SK-N-MC (cell line): Measurements from ENCODE around the gene PPP2R2B.
A peak's percentile ranks its signal among the peaks of the same experiment; 100 is the strongest.

Source experiments
- DNase-seq: peaks from one replicate; pipeline ENCODE4 v3.0.0-alpha.2; 2011; ENCODE audit warnings: low read depth, low spot score
- H3K27ac ChIP-seq: fragments of 200-600 bp; sonication (generic); 2 replicates; pipeline ENCODE4 v1.5.1; 2016; ENCODE audit warnings: mixed run types
- H3K36me3 ChIP-seq: fragments of 200-600 bp; sonication (generic); 2 replicates; pipeline ENCODE4 v1.6.1; 2017; ENCODE audit warnings: antibody characterized with exemption, low read length, mixed read lengths; ENCODE audit not compliant: insufficient read depth
- H3K4me3 ChIP-seq: fragments of 200-600 bp; sonication (generic); 2 replicates; pipeline ENCODE4 v1.5.1; 2016
- H3K9ac ChIP-seq: fragments of 200-600 bp; sonication (generic); 2 replicates; pipeline ENCODE4 v1.8.0; 2017; ENCODE audit warnings: mixed run types, mixed read lengths; ENCODE audit not compliant: insufficient read length
- H3K9me3 ChIP-seq: fragments of 200-600 bp; sonication (generic); 2 replicates; pipeline ENCODE4 v1.6.1; 2017; ENCODE audit warnings: low read depth, mild to moderate bottlenecking, antibody characterized with exemption, low read length, moderate library complexity, mixed read lengths
- EZH2 ChIP-seq: fragments of 200-600 bp; sonication (generic); IDR thresholded peaks from one replicate; pipeline ENCODE4 v1.6.1; 2017; ENCODE audit warnings: antibody characterized with exemption
- FOXP2 ChIP-seq: optimal IDR thresholded peaks from 2 replicates; pipeline ENCODE3; 2011; ENCODE audit warnings: mild to moderate bottlenecking, moderate library complexity; ENCODE audit not compliant: insufficient read depth; ENCODE audit errors: extremely low read length, control extremely low read depth
- POLR2AphosphoS5 ChIP-seq: IDR thresholded peaks from 2 replicates; pipeline ENCODE4 v1.6.1; 2012; ENCODE audit warnings: mild to moderate bottlenecking, low read depth, low read length, borderline replicate concordance

The PPP2R2B gene

DNA sequence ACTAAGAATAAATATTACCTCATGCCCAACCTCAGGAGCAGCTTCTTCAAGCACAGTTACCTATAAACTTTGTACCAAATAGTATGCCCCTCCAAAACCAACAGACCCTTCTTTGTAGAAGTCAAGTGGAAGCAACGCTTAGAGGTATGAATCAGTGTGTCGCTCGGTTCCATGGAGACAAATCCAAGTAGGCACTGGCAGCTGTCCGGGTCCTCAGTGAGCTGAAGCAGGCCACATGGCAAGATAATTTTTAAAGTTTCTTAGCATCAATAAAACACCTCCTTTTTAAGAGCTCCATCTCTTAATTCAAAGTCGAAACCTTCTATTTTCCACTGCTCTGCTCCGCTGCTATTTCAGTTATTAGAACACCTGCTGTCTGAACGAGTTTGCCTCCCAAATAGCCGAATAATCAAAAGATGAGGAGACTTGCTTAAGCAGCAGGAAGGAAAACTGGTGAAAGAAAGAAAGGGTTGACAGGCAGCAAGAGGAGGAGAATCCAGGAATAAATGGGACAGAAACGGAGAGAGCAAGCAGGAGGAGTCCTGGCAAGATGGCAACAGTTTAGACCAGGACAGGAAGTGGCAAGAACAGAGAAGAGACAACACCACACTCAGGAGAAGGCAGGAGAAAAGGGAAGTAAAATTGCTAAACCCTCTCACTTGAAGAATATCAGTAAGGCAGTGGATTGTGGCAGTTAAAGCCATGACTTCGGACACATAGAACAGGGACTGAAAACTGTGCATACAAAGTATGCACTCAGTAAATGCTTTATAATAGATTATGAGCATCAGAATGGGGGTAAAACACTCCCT, 65.0 kb downstream of the PPP2R2B start:
- Histone ChIP-seq H3K9ac (no peak overlapping the region), H3K9me3 (no peaks in the 10 kb centered on the region), H3K36me3 (no peaks in the 10 kb centered on the region), H3K4me3 (no peak overlapping the region), H3K27ac (no peak overlapping the region)
- no peak for DNase-seq
- no peak for TF ChIP-seq POLR2AphosphoS5
- TF ChIP-seq FOXP2 = no peak
- TF ChIP-seq EZH2 = no peak

DNA sequence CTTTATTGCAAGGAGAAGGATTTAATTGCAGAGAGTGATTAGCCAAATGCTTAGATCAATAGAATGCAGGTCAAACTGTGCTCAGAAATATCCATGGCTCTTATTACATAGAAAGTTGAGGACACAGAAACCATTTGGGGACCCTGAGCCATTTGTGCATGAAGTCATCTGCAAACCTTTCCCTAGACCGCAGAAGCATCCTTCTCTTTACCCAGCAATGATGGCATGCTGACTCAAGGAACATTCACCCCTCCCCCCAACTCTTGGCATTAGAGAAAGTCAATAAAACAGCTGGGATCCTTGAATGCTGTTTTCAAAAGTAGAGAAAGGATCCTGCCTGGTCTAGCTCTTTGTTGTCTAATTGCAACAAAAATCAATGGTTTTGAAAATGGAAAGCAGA, 73.5 kb downstream of the PPP2R2B start:
- Histone ChIP-seq H3K27ac (no peak overlapping the region), H3K9ac (no peak overlapping the region), H3K9me3 (no peaks in the 10 kb centered on the region), H3K36me3 (no peaks in the 10 kb centered on the region), H3K4me3 (no peak overlapping the region)
- no peak for DNase-seq
- no peak for TF ChIP-seq FOXP2
- no peak for TF ChIP-seq POLR2AphosphoS5
- no peak for TF ChIP-seq EZH2

DNA sequence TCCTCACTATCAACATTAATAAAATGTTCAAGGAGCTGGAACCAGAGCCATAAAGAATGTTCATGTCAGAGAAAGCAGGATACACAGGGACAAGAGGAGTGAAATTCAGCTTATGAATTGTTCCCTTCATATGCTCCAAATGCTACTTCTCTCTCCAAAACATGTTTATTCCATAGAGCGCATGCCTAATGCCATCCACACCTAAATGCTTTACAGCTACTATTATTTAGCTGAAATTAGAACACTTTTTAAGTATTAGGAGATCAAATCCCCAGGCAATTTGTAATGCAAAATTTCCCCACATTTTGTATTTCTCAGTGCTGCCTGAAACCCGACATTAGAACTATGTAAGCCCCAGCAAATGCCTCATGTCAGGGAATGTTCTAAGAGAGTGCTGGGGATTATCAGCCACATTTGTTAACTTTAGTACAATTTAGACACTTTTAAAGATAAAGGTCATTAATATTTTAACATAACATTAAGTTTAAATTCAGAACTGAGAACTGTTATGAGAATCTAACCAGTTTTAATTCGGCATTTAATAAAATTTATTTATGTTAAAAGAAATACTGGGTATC, 75.5 kb downstream of the PPP2R2B start:
- Histone ChIP-seq H3K9me3 (no peaks in the 10 kb centered on the region), H3K9ac (no peak overlapping the region), H3K27ac (no peak overlapping the region), H3K36me3 (no peaks in the 10 kb centered on the region), H3K4me3 (no peak overlapping the region)
- DNase-seq = no peak
- TF ChIP-seq EZH2 (peak; percentile 88), FOXP2 (no peak)

DNA sequence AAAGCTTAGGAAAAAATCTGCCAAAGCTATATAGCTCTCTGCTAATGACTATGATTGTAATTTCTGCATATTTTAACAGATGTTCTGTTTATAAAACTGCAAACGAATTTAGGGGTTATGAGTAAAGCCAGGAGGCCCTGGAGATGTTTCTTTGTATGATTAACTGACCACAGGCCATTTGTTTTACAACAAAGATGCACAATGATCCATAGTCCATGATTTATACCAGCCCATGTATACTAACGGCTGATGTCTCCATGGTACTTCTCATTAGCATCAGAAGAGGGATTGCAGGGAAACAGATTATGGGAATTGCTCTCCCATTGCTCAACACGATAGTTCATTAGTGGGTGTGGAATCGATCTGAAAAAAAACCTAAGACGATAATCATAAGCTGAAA, 78.9 kb downstream of the PPP2R2B start:
- DNase-seq = no peak
- Histone ChIP-seq H3K27ac (no peak overlapping the region), H3K4me3 (no peak overlapping the region), H3K9ac (no peak overlapping the region), H3K9me3 (no peaks in the 10 kb centered on the region), H3K36me3 (no peaks in the 10 kb centered on the region)
- TF ChIP-seq FOXP2 (no peak), POLR2AphosphoS5 (no peak), EZH2 (no peak)

DNA sequence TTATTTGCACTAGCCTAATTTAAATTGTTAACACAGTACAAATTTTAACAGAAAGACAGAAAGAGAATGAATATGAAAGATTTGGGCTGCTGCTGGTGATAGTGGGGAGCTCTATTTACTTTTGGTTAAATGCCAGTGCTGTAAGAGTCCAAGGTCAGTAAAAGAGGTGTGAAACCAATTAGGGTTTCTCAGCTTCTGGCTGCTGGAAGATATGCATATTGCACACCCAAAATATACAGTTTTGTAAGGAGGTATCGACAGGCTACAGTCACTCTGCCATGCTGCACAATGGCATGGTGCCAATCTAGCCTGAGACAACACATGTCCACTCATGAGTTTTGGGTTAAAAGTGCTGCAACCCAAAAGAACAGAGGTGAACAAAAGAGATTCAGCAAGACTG, 79.3 kb downstream of the PPP2R2B start:
- no peaks in the 10 kb centered on the region for H3K9me3 ChIP-seq
- H3K4me3 ChIP-seq = no peak overlapping the region
- no peak overlapping the region for H3K9ac ChIP-seq
- DNase-seq = no peak
- H3K36me3 ChIP-seq = no peaks in the 10 kb centered on the region
- TF ChIP-seq EZH2 = no peak
- no peak for TF ChIP-seq FOXP2
- no peak for TF ChIP-seq POLR2AphosphoS5
- no peak overlapping the region for H3K27ac ChIP-seq

DNA sequence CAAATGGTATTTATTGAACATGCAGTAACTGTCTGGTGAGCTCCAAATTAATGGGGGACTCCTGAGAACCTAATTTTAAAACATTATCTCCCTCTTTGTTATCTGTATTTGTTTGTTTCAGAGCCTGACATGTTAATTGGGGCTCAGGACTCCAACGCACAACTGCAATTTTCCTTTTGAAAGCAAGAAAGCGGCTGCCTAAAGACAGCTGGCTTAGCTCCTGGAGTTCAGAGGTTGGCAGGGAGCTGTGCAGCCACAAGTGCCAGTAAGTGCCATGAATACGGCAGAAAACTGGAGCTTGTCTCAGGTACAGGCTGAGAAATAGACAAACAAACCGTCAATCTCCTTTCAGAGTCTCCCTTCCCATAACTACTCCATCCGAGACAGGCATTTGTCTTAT, 80.9 kb downstream of the PPP2R2B start:
- no peak for TF ChIP-seq EZH2
- no peak for TF ChIP-seq POLR2AphosphoS5
- no peak for TF ChIP-seq FOXP2
- Histone ChIP-seq H3K27ac (no peak overlapping the region), H3K36me3 (no peaks in the 10 kb centered on the region), H3K9ac (no peak overlapping the region), H3K4me3 (no peak overlapping the region), H3K9me3 (no peaks in the 10 kb centered on the region)
- no peak for DNase-seq

DNA sequence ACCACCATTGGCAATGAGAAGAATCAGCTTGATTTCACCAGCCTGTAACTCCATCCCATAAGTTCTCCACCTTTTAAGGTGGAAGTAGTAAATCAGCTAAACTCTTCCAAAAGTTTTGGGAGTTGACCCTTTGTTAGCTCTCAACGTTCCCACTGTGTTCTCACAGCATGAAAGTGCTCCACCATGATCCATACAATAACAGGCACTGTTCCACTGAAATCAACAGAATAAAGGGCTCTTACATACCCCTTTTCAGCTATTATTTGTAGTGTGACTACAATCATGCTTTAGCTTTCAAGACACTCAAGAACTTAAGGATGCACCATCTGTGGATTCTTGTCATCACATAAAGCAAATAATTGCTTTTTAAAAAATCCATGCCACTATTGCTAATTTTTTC, 81.6 kb downstream of the PPP2R2B start:
- Histone ChIP-seq H3K27ac (no peak overlapping the region), H3K9ac (no peak overlapping the region), H3K9me3 (no peaks in the 10 kb centered on the region), H3K36me3 (no peaks in the 10 kb centered on the region), H3K4me3 (no peak overlapping the region)
- DNase-seq = no peak
- TF ChIP-seq POLR2AphosphoS5 (no peak), FOXP2 (no peak), EZH2 (no peak)

DNA sequence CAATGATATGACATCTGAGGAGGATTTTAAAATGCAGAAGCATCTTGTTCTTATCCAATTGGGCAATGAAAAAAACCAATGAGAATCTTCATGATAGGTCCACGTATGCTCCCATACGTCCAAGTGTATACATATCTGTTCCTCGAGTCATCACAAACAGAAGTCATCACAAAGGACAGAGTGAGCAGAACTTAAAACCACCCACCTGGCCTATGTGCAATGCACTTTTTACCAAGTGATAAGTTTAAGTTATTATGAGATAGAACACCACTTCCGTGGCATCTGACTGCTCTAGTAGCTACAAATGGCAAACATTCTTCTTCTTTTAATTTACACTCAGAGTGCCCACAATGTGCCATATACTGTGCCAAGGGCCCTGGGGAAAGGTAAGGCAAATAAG, 82.4 kb downstream of the PPP2R2B start:
- Histone ChIP-seq H3K4me3 (no peak overlapping the region), H3K9me3 (no peaks in the 10 kb centered on the region), H3K36me3 (no peaks in the 10 kb centered on the region), H3K27ac (no peak overlapping the region), H3K9ac (no peak overlapping the region)
- TF ChIP-seq EZH2 (no peak), POLR2AphosphoS5 (no peak), FOXP2 (no peak)
- no peak for DNase-seq

DNA sequence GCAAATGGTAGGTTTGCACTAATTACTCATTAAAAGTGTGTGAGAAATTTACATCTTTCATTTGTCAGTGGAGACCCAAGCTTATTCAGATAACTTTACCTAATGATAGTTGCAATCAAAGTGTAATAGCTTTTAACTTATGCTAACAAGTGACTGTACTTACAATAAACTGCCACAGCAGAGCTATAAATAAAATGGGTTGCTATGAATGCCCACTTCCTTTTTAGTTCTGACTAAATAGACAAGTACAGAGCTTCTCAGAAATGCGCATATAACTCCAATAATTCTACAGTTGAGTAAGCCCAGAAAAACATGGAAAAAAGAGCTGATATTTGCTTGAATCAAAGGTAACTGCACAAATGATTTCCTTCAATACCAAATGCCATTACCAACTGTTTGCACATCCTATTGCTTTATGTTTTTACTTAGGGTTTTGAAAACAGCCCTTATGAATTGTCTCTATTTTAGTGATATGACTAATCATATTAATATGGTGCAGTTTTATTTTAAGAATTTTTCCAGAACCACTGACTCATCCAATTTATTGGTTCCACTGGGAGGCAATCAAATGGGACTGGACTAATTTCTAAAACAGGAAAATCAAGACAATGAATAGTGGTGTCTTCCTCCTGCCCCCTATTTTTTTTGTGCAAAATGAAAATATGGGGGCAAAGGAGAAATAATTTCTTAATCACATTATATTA, 84.1 kb downstream of the PPP2R2B start:
- Histone ChIP-seq H3K27ac (no peak overlapping the region), H3K9ac (no peak overlapping the region), H3K36me3 (no peaks in the 10 kb centered on the region), H3K9me3 (no peaks in the 10 kb centered on the region), H3K4me3 (no peak overlapping the region)
- TF ChIP-seq EZH2 = no peak
- no peak for TF ChIP-seq FOXP2
- no peak for TF ChIP-seq POLR2AphosphoS5
- DNase-seq = no peak
